WI38 (cell line): ENCODE data around the gene SLC38A7.
A peak's percentile ranks its signal among the peaks of the same experiment; 100 is the strongest.

Experiments used
- H3K4me3 ChIP-seq: 2 replicates; pipeline ENCODE4 v1.5.1; 2011; ENCODE audit warnings: low read depth, mild to moderate bottlenecking, control low read depth, low read length
- TF ChIP-seq, protein P1 (sequence below): IDR thresholded peaks from 2 replicates; pipeline ENCODE4 v1.5.1; 2012; ENCODE audit warnings: low read depth, mild to moderate bottlenecking, control low read depth, low read length

SLC38A7 gene

DNA sequence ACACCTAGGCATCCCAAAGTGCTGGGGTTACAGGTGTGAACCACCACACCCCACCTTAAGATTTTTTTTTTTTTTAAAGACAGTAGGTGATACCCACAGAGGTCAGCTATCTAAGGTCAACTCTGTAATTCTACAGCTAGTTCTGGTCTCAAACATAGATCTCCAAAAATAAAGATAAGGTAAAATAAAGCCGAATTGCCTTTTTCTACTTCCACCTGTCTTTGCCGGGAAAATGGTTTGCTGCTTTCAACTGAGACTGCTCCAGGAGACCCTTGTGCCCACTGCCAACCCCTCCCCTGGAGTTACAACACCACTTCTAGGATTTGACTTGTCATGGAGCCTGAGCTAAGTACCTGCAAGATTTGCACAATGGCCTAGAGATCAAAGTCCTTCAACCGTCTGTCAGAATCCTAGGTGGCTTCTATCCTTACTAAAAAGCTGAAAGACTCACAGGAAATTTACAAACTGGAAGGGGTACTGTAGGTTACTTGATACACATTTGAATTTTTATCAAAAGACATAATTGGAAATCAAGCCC, 50.2 kb downstream of the SLC38A7 start:
- TF ChIP-seq, protein P1, sequence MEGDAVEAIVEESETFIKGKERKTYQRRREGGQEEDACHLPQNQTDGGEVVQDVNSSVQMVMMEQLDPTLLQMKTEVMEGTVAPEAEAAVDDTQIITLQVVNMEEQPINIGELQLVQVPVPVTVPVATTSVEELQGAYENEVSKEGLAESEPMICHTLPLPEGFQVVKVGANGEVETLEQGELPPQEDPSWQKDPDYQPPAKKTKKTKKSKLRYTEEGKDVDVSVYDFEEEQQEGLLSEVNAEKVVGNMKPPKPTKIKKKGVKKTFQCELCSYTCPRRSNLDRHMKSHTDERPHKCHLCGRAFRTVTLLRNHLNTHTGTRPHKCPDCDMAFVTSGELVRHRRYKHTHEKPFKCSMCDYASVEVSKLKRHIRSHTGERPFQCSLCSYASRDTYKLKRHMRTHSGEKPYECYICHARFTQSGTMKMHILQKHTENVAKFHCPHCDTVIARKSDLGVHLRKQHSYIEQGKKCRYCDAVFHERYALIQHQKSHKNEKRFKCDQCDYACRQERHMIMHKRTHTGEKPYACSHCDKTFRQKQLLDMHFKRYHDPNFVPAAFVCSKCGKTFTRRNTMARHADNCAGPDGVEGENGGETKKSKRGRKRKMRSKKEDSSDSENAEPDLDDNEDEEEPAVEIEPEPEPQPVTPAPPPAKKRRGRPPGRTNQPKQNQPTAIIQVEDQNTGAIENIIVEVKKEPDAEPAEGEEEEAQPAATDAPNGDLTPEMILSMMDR, result no peak

GRCh38 chr16:58629733-58630640, 54.6 kb downstream of the SLC38A7 start, which contains the start of gene CNOT1:
TSS of gene CNOT1 (minus strand) at chr16:58629826. CDS start at chr16:58599337, 30,489 bp downstream.
- H3K4me3 ChIP-seq, result peak within 1 kb of the TSS; percentile 98
- TF ChIP-seq, protein P1, result no peak

More for the DNA sequence above, 50.2 kb downstream of the SLC38A7 start:
- H3K4me3 ChIP-seq, result no peak overlapping the region

GRCh38 chr16:58628845-58629732, 55.5 kb downstream of the SLC38A7 start:
- H3K4me3 ChIP-seq, result peak overlapping the region; percentile 98
- TF ChIP-seq, protein P1, result no peak

GRCh38 chr16:58624209-58624608, 60.4 kb downstream of the SLC38A7 start:
- TF ChIP-seq, protein P1, result no peak
- H3K4me3 ChIP-seq, result no peak overlapping the region

GRCh38 chr16:58620396-58620795, 64.2 kb downstream of the SLC38A7 start:
- no peak overlapping the region for H3K4me3 ChIP-seq
- TF ChIP-seq, protein P1, result no peak

- TF ChIP-seq, protein P1, result no peak
- H3K4me3 ChIP-seq, result no peak overlapping the region
Measured at GRCh38 chr16:58615280-58615679, 69.3 kb downstream of the SLC38A7 start.
